Measurements from ENCODE around the gene PEAK1. TPM values are rescaled to one million over a fixed set of nuclear protein-coding genes. Genes with fewer than 3 reads are reported as not detected.

The PEAK1 gene
- total RNA-seq, 1 donor from 2014 or later, result 125 TPM

- Mint-ChIP-seq H3K36me3 (ENCODE audit: unreplicated experiment) (peaks cover 20% of the 10 kb centered on the region), H3K4me1 (ENCODE audit: unreplicated experiment) (peaks cover 26% of the 10 kb centered on the region), H3K9me3 (ENCODE audit: unreplicated experiment) (no peaks in the 10 kb centered on the region), H3K4me3 (ENCODE audit: unreplicated experiment) (no peak overlapping the region), H3K27me3 (ENCODE audit: unreplicated experiment) (no peaks in the 10 kb centered on the region), H3K27ac (ENCODE audit: unreplicated experiment) (no peak overlapping the region)
- no peak for TF ChIP-seq CTCF (IDR thresholded peaks at IDR 0.05)
- DNase-seq (ENCODE audit: extremely low spot score, unreplicated experiment), result no peak
Observed at GRCh38 chr15:77225646-77226045, 194.3 kb downstream of the PEAK1 start.

- H3K9me3 Mint-ChIP-seq (ENCODE audit: unreplicated experiment), result no peaks in the 10 kb centered on the region
- H3K4me1 Mint-ChIP-seq (ENCODE audit: unreplicated experiment), result peaks cover 31% of the 10 kb centered on the region
- no peaks in the 10 kb centered on the region for H3K27me3 Mint-ChIP-seq (ENCODE audit: unreplicated experiment)
- DNase-seq (ENCODE audit: extremely low spot score, unreplicated experiment), result no peak
- no peak for TF ChIP-seq CTCF (IDR thresholded peaks at IDR 0.05)
- H3K27ac Mint-ChIP-seq (ENCODE audit: unreplicated experiment), result peak overlapping the region; percentile 6
- no peak overlapping the region for H3K4me3 Mint-ChIP-seq (ENCODE audit: unreplicated experiment)
- H3K36me3 Mint-ChIP-seq (ENCODE audit: unreplicated experiment), result peaks cover 18% of the 10 kb centered on the region
Observed at GRCh38 chr15:77225088-77225487, 194.8 kb downstream of the PEAK1 start.

GRCh38 chr15:77224352-77224751, 195.6 kb downstream of the PEAK1 start:
- Mint-ChIP-seq H3K4me3 (ENCODE audit: unreplicated experiment) (no peak overlapping the region), H3K27ac (ENCODE audit: unreplicated experiment) (no peak overlapping the region), H3K9me3 (ENCODE audit: unreplicated experiment) (no peaks in the 10 kb centered on the region), H3K27me3 (ENCODE audit: unreplicated experiment) (no peaks in the 10 kb centered on the region), H3K36me3 (ENCODE audit: unreplicated experiment) (peaks cover 12% of the 10 kb centered on the region), H3K4me1 (ENCODE audit: unreplicated experiment) (peaks cover 32% of the 10 kb centered on the region)
- DNase-seq (ENCODE audit: extremely low spot score, unreplicated experiment), result no peak
- no peak for TF ChIP-seq CTCF (IDR thresholded peaks at IDR 0.05)

GRCh38 chr15:77221708-77222107, 198.2 kb downstream of the PEAK1 start:
- TF ChIP-seq CTCF (IDR thresholded peaks at IDR 0.05), result no peak
- no peak for DNase-seq (ENCODE audit: extremely low spot score, unreplicated experiment)
- Mint-ChIP-seq H3K4me3 (ENCODE audit: unreplicated experiment) (no peak overlapping the region), H3K27me3 (ENCODE audit: unreplicated experiment) (no peaks in the 10 kb centered on the region), H3K9me3 (ENCODE audit: unreplicated experiment) (no peaks in the 10 kb centered on the region), H3K36me3 (ENCODE audit: unreplicated experiment) (peaks cover 12% of the 10 kb centered on the region), H3K4me1 (ENCODE audit: unreplicated experiment) (peaks cover 31% of the 10 kb centered on the region), H3K27ac (ENCODE audit: unreplicated experiment) (no peak overlapping the region)

GRCh38 chr15:77221174-77221573, 198.7 kb downstream of the PEAK1 start:
- Mint-ChIP-seq H3K27me3 (ENCODE audit: unreplicated experiment) (no peaks in the 10 kb centered on the region), H3K4me3 (ENCODE audit: unreplicated experiment) (no peak overlapping the region), H3K9me3 (ENCODE audit: unreplicated experiment) (no peaks in the 10 kb centered on the region), H3K4me1 (ENCODE audit: unreplicated experiment) (peaks cover 26% of the 10 kb centered on the region), H3K27ac (ENCODE audit: unreplicated experiment) (no peak overlapping the region), H3K36me3 (ENCODE audit: unreplicated experiment) (peaks cover 18% of the 10 kb centered on the region)
- DNase-seq (ENCODE audit: extremely low spot score, unreplicated experiment), result no peak
- TF ChIP-seq CTCF (IDR thresholded peaks at IDR 0.05), result no peak
